HCT116 (cell line): ENCODE results near the gene ZFYVE1. TPM values are rescaled to one million over a fixed set of nuclear protein-coding genes. Genes with fewer than 3 reads are reported as not detected.

Experiments used
- ATAC-seq: fragments of 200-7000 bp; cut with Tn5 transposase; 2 replicates; pipeline ENCODE4 v1.9.1; 2020; ENCODE audit warnings: mild to moderate bottlenecking, moderate library complexity
- BruUV-seq: library from RNA; stranded (reverse); fragments of 400-500 nt; replicated peaks from 2 replicates; lab custom pipeline; 2021; lab: Mats Ljungman, UMichigan
- CTCF ChIA-PET: fragments of 300-600 bp; sonication (Branson Sonifier 250); formaldehyde crosslinking; loops from one replicate; lab custom pipeline; 2021; ENCODE audit warnings: antibody characterized with exemption; lab: Charles Lee
- POLR2A ChIA-PET: fragments of 300-600, 350-600 bp; sonication (Branson Sonifier 250); formaldehyde crosslinking; loops from one replicate; lab custom pipeline; 2021; ENCODE audit warnings: antibody characterized with exemption; lab: Charles Lee
- RAD21 ChIA-PET, 2 experiments: fragments of 300-600 bp; sonication (Branson Sonifier 250); formaldehyde crosslinking; loops; one replicate each; lab custom pipeline; 2023; ENCODE audit warnings: low total read pairs in 2 of 2; ENCODE audit not compliant: uncharacterized antibody in 2 of 2, unreplicated experiment in 2 of 2, low non-redundant PET in 1 of 2; lab: Charles Lee
- DNase-seq: peaks from one replicate; pipeline ENCODE4 v3.0.0-alpha.2; 2010; ENCODE audit warnings: low read depth, low spot score
- H2AFZ ChIP-seq: fragments of 200-600 bp; shearing (Covaris generic), sonication (generic); 2 replicates; pipeline ENCODE4 v1.6.1; 2017; ENCODE audit warnings: low read depth, mixed run types, mixed read lengths, antibody characterized with exemption, low read length; ENCODE audit not compliant: poor library complexity, severe bottlenecking
- H3K27ac ChIP-seq: 2 replicates; pipeline ENCODE4 v1.5.1; 2012; ENCODE audit warnings: low read depth, low read length
- H3K27me3 ChIP-seq: fragments of 200-600 bp; sonication (generic); 2 replicates; pipeline ENCODE4 v1.6.1; 2016; ENCODE audit warnings: mixed run types, low read length, mixed read lengths; ENCODE audit not compliant: insufficient read depth
- H3K36me3 ChIP-seq, 2 experiments: fragments of 200-500 bp in 1 of 2; fragments of 200-600 bp in 1 of 2; sonication (Bioruptor generic) in 1 of 2; sonication (generic) in 1 of 2; 2 replicates each; pipeline versions ENCODE4 v1.5.1 to v1.6.1; 2014 to 2016; ENCODE audit warnings: low read length in 2 of 2, inconsistent platforms in 1 of 2, mixed read lengths in 1 of 2, mixed run types in 1 of 2; ENCODE audit not compliant: insufficient read depth in 2 of 2, control insufficient read depth in 1 of 2
- H3K4me1 ChIP-seq, 2 experiments: fragments of 200-600 bp in 1 of 2; sonication (generic) in 1 of 2; 2 replicates each; pipeline versions ENCODE4 v1.5.1 to v1.6.1; 2012 to 2017; ENCODE audit warnings: low read length in 2 of 2, inconsistent platforms in 1 of 2, mild to moderate bottlenecking in 1 of 2, mixed read lengths in 1 of 2, mixed run types in 1 of 2, moderate library complexity in 1 of 2; ENCODE audit not compliant: insufficient read depth in 2 of 2, control insufficient read depth in 1 of 2
- H3K4me2 ChIP-seq: fragments of 200-600 bp; sonication (generic); 2 replicates; pipeline ENCODE4 v1.6.1; 2017; ENCODE audit warnings: mixed run types, low read length, mixed read lengths
- H3K4me3 ChIP-seq, 2 experiments: fragments of 200-600 bp in 1 of 2; sonication (generic) in 1 of 2; replicated peaks in 1 of 2; 2 replicates each; pipeline ENCODE4 v1.5.1; 2011 to 2016; ENCODE audit warnings: low read length in 2 of 2, control low read depth in 1 of 2, low read depth in 1 of 2, mild to moderate bottlenecking in 1 of 2, mixed read lengths in 1 of 2, mixed run types in 1 of 2
- H3K79me2 ChIP-seq: fragments of 200-600 bp; sonication (generic); 2 replicates; pipeline ENCODE4 v1.6.1; 2017; ENCODE audit warnings: mild to moderate bottlenecking, mixed run types, low read length, moderate library complexity, mixed read lengths; ENCODE audit not compliant: insufficient read depth
- H3K9ac ChIP-seq: fragments of 200-600 bp; sonication (generic); 2 replicates; pipeline ENCODE4 v1.6.1; 2016; ENCODE audit warnings: low read length, mixed read lengths
- H3K9me2 ChIP-seq: fragments of 200-600 bp; sonication (generic), shearing (Covaris generic); 2 replicates; pipeline ENCODE4 v1.6.1; 2017; ENCODE audit warnings: mixed run types, mild to moderate bottlenecking, moderate library complexity; ENCODE audit not compliant: insufficient read depth
- H3K9me3 ChIP-seq, 2 experiments: fragments of 200-500 bp in 1 of 2; fragments of 200-600 bp in 1 of 2; sonication (Bioruptor generic) in 1 of 2; sonication (generic) in 1 of 2; 2 replicates each; pipeline ENCODE4 v1.6.1; 2014 to 2017; ENCODE audit warnings: low read length in 2 of 2, mixed read lengths in 2 of 2, inconsistent platforms in 1 of 2, low read depth in 1 of 2, mild to moderate bottlenecking in 1 of 2, mixed run types in 1 of 2, moderate library complexity in 1 of 2; ENCODE audit not compliant: control insufficient read depth in 1 of 2, insufficient read depth in 1 of 2
- H4K20me1 ChIP-seq: fragments of 200-600 bp; sonication (generic), shearing (Covaris generic); 2 replicates; pipeline ENCODE4 v1.6.1; 2017; ENCODE audit warnings: mixed run types, mild to moderate bottlenecking, moderate library complexity; ENCODE audit not compliant: insufficient read depth
- CBX3 ChIP-seq: IDR thresholded peaks from 2 replicates; pipeline ENCODE4 v1.6.1; 2012; ENCODE audit warnings: low read depth
- CEBPB ChIP-seq: IDR thresholded peaks from 2 replicates; pipeline ENCODE4 v1.6.1; 2012; ENCODE audit warnings: low read depth
- CTCF ChIP-seq, 3 experiments: fragments of 200-600 bp in 1 of 3; sonication (generic) in 1 of 3; IDR thresholded peaks in 2 of 3; conservative IDR thresholded peaks in 1 of 3; 2 replicates each; pipeline ENCODE4 v1.5.1; 2012 to 2017; ENCODE audit warnings: low read depth in 2 of 3, low read length in 2 of 3, antibody characterized with exemption in 1 of 3, borderline replicate concordance in 1 of 3, control low read depth in 1 of 3, mild to moderate bottlenecking in 1 of 3, mixed read lengths in 1 of 3, mixed run types in 1 of 3, moderate library complexity in 1 of 3; ENCODE audit not compliant: insufficient read depth in 1 of 3
- JUND ChIP-seq: IDR thresholded peaks from 2 replicates; pipeline ENCODE4 v1.6.1; 2012
- MAX ChIP-seq: IDR thresholded peaks from 2 replicates; pipeline ENCODE4 v1.6.1; 2012
- RAD21 ChIP-seq: IDR thresholded peaks from 2 replicates; pipeline ENCODE4 v1.6.1; 2012; ENCODE audit warnings: low read depth, mild to moderate bottlenecking
- SIN3A ChIP-seq: IDR thresholded peaks from 2 replicates; pipeline ENCODE4 v1.6.1; 2012; ENCODE audit warnings: low read depth
- TCF7L2 ChIP-seq: IDR thresholded peaks from 2 replicates; pipeline ENCODE4 v1.7.0; 2011; ENCODE audit warnings: borderline replicate concordance, inconsistent platforms; ENCODE audit not compliant: insufficient read depth, insufficient read length; ENCODE audit errors: extremely low read depth
- intact Hi-C: fragments of 100-400 bp; cut with micrococcal nuclease; formaldehyde crosslinking; loops from 2 replicates; pipeline ENCODE4 v1.10.0; 2022
- total RNA-seq: library from RNA; stranded (reverse); gene quantifications from one replicate; pipeline ENCODE4 v1.2.1, GENCODE V29; 2021; ENCODE audit not compliant: unreplicated experiment

The ZFYVE1 gene
- total RNA-seq, 1 experiment from 2014 or later, result 7.7 TPM

- TF ChIP-seq JUND (no peak), MAX (no peak), RAD21 (no peak), SIN3A (no peak)
Measured at GRCh38 chr14:73057944-73058223, 31.0 kb upstream of the ZFYVE1 start (continued).

DNA sequence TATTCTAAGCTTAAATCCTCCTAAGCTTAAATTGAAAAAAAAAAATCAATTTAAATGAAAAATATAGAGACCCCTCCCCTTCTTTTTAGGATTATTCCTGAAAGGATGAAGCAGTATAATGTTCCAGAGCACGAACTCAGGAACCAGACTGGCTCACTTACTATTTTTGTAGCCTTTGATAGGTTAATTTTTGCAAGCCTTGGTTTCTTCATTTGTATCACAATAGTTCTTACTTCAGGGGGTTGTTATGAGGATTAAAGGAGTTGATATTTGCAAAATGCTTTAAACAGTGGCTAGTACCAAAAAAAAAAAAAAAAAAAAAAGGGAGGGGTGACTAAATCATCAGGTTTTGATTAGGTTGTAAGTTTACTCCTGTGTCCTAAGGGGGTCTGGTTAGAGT, 28.3 kb upstream of the ZFYVE1 start:
- Histone ChIP-seq H3K4me3 (no peak overlapping the region), H3K4me1 (peaks cover 2 to 15% of the 10 kb centered on the region in 2 experiments; a peak in 3 of 4 replicates), H3K9me2 (no peaks in the 10 kb centered on the region), H3K4me2 (no peak overlapping the region), H3K79me2 (peaks cover 29% of the 10 kb centered on the region), H3K9me3 (no peaks in the 10 kb centered on the region), H2AFZ (no peak overlapping the region), H4K20me1 (peaks cover 3% of the 10 kb centered on the region; the same call in 1 of the 2 replicates), H3K27me3 (no peaks in the 10 kb centered on the region), H3K36me3 (no peaks in the 10 kb centered on the region), H3K27ac (no peak overlapping the region), H3K9ac (no peak overlapping the region)
- RAD21 ChIA-PET, result no interaction called here
- ATAC-seq, result no peak
- POLR2A ChIA-PET, result no interaction called here
- TF ChIP-seq CEBPB (no peak), TCF7L2 (no peak), CTCF (IDR thresholded peaks at IDR 0.05 in 2 of 3, conservative IDR thresholded peaks at IDR 0.05 in 1 of 3; ENCODE audit: borderline replicate concordance in 1 of 3, insufficient read depth in 1 of 3, low read depth in 2 of 3, low read length in 2 of 3) (no peak), CBX3 (no peak)
- CTCF ChIA-PET, result no interaction called here
- no TSS peak for BruUV-seq
- DNase-seq, result no peak
- intact Hi-C loops, result no loop called here
